ENCODE results near the gene CPNE1. TPM values are rescaled to one million over a fixed set of nuclear protein-coding genes. Genes with fewer than 3 reads are reported as not detected.

CPNE1 gene
- total and polyA plus RNA-seq, 2 of the 8 experiments (the other 6 are each of a cell fraction or from before 2014, with no cell fraction given), result 294 to 346 TPM

GRCh38 chr20:35600176-35600992 is 64.3 kb downstream of the CPNE1 start:
- Histone ChIP-seq H2AK5ac (ENCODE audit: low read depth, low read length) (no peak overlapping the region; the same call in 1 of the 2 replicates), H3K14ac (ENCODE audit: insufficient read length) (no peak overlapping the region), H2AFZ (ENCODE audit: low read length) (peak overlapping the region; percentile 77; the same call in 1 of the 2 replicates), H3K4me2 (ENCODE audit: insufficient read depth in 1 of 2, low read depth in 2 of 2, low read length in 2 of 2) (peak overlapping the region; percentile 75 to 82), H3K4ac (replicated peaks; ENCODE audit: insufficient read length, low read depth, low read length) (no peak overlapping the region), H3K23ac (ENCODE audit: insufficient read length) (no peak overlapping the region), H2BK12ac (ENCODE audit: low read depth, low read length) (peak overlapping the region; percentile 81; the same call in 1 of the 2 replicates), H3K23me2 (ENCODE audit: low read depth, low read length) (peaks cover 11% of the 10 kb centered on the region; the same call in 1 of the 2 replicates), H4K8ac (ENCODE audit: extremely low read depth, insufficient read depth, low read length) (no peak overlapping the region; the same call in 1 of the 2 replicates), H2BK20ac (ENCODE audit: low read length) (0 out of 2 replicates have a peak overlapping the region, but pooled peaks have one; percentile 34), H2BK15ac (ENCODE audit: low read length) (peak overlapping the region; percentile 72), H2BK120ac (replicated peaks; ENCODE audit: low read depth, low read length) (no peak overlapping the region), H4K5ac (ENCODE audit: insufficient read length, low read depth, low read length) (no peak overlapping the region), H3K4me1 (replicated peaks in 1 of 4; ENCODE audit: control insufficient read depth in 3 of 4, insufficient read depth in 4 of 4, low read length in 3 of 4) (peaks cover 0 to 14% (median 7%) of the 10 kb centered on the region in 4 experiments; a peak in 4 of 7 replicates), H3K36me3 (ENCODE audit: control insufficient read depth in 2 of 4, insufficient read depth in 4 of 4, low read length in 3 of 4) (no peaks in the 10 kb centered on the region), H3K79me1 (ENCODE audit: low read depth, low read length) (no peaks in the 10 kb centered on the region), H4K20me1 (replicated peaks in 1 of 2; ENCODE audit: control insufficient read depth in 1 of 2, insufficient read depth in 2 of 2, low read length in 2 of 2) (peaks cover 0 to 2% of the 10 kb centered on the region in 2 experiments), H3K9ac (replicated peaks in 1 of 4; ENCODE audit: extremely low read depth in 1 of 4, low read depth in 3 of 4, low read length in 3 of 4) (no peak overlapping the region; a peak in 1 of 7 replicates), H3K27ac (ENCODE audit: low read depth, low read length) (no peak overlapping the region), H3K27me3 (replicated peaks in 1 of 4; ENCODE audit: control insufficient read depth in 3 of 4, extremely low read depth in 1 of 4, insufficient read depth in 3 of 4, low read length in 3 of 4) (peaks cover 6 to 46% (median 34%) of the 10 kb centered on the region in 4 experiments), H4K91ac (replicated peaks; ENCODE audit: insufficient read length, low read length) (peak overlapping the region; percentile 51), H3K18ac (ENCODE audit: extremely low read depth, low read length) (peak overlapping the region; percentile 83; the same call in 1 of the 2 replicates), H3K79me2 (ENCODE audit: control insufficient read depth in 1 of 2, insufficient read depth in 2 of 2, low read length in 2 of 2) (no peaks in the 10 kb centered on the region), H3K4me3 (ENCODE audit: extremely low read depth in 1 of 4, insufficient read depth in 2 of 4, low read depth in 3 of 4, low read length in 4 of 4) (peak overlapping the region; percentile 28 to 66 (median 46)), H2BK5ac (ENCODE audit: low read depth, low read length) (no peak overlapping the region), H3K56ac (replicated peaks; ENCODE audit: insufficient read length, low read depth, low read length) (no peak overlapping the region), H3K9me3 (ENCODE audit: insufficient read depth in 2 of 2, low read depth in 1 of 2, low read length in 1 of 2) (no peaks in the 10 kb centered on the region)
- FAIRE-seq, result no peak
- ChIA-PET POLR2A (ENCODE audit: partially characterized antibody) (interaction anchor here (0.9 to 2.1 kb wide), 15 partner anchors 9 to 354 kb away, joined by 3 to 13 read pairs (median 4); partner anchors contain the start of genes CEP250, CPNE1, ERGIC3 and RBM12), CTCF (ENCODE audit: partially characterized antibody) (interaction anchor here (0.5 to 8.3 kb wide), 8 partner anchors 9 to 88 kb away, joined by 3 to 121 read pairs (median 4); partner anchors contain the start of gene SPAG4)
- WGBS, 2 experiments (ENCODE audit: extremely low coverage in 1 of 2, insufficient coverage in 1 of 2, insufficient read length in 1 of 2, insufficient replicate concordance in 2 of 2, low coverage in 1 of 2, low lambda C conversion rate in 2 of 2, missing lambda C conversion rate in 1 of 2), result 41% methylated on average over 33 of the region's 34 CpGs; no CpG with 5 or more reads in 1 of the 2 experiments
- peak; percentile 2 for TF ChIP-seq KDM4A (IDR thresholded peaks at IDR 0.05; ENCODE audit: low read depth, low read length, severe bottlenecking)
- no peak for TF ChIP-seq SIRT6 (IDR thresholded peaks at IDR 0.05; ENCODE audit: low read length)
- TF ChIP-seq, protein P1, sequence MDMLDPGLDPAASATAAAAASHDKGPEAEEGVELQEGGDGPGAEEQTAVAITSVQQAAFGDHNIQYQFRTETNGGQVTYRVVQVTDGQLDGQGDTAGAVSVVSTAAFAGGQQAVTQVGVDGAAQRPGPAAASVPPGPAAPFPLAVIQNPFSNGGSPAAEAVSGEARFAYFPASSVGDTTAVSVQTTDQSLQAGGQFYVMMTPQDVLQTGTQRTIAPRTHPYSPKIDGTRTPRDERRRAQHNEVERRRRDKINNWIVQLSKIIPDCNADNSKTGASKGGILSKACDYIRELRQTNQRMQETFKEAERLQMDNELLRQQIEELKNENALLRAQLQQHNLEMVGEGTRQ (IDR thresholded peaks at IDR 0.05; ENCODE audit: low read length), result no peak
- TF ChIP-seq, protein P2, sequence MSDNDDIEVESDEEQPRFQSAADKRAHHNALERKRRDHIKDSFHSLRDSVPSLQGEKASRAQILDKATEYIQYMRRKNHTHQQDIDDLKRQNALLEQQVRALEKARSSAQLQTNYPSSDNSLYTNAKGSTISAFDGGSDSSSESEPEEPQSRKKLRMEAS (IDR thresholded peaks at IDR 0.05), result 0 out of 2 replicates have a peak, but pooled peaks have one; percentile 12
- DNase-seq (ENCODE audit: low read depth in 1 of 2, low spot score in 2 of 2), result peak in 1 of 2 experiments; percentile 78
